Measurements from ENCODE around the gene NMUR2. TPM values are rescaled to one million over a fixed set of nuclear protein-coding genes. Genes with fewer than 3 reads are reported as not detected.

The NMUR2 gene
- total RNA-seq, 1 experiment from 2014 or later: not detected

DNA sequence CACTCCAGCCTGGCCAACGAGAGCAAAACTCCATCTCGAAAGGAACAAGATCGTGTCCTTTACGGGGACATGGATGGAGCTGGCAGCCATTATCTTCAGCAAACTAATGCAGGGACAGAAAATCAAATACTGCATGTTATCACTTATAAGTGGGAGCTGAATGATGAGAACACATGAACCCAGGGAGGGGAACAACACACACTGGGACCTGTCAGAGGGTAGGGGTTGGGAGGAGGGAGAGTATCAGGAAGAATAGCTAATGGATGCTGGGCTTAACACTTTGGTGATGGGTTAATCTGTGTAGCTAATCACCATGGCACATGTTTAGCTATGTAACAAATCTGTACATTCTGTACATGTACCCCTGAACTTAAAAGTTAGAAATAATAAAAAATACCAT, 40.9 kb downstream of the NMUR2 start (continued):
- TF ChIP-seq, protein P1, sequence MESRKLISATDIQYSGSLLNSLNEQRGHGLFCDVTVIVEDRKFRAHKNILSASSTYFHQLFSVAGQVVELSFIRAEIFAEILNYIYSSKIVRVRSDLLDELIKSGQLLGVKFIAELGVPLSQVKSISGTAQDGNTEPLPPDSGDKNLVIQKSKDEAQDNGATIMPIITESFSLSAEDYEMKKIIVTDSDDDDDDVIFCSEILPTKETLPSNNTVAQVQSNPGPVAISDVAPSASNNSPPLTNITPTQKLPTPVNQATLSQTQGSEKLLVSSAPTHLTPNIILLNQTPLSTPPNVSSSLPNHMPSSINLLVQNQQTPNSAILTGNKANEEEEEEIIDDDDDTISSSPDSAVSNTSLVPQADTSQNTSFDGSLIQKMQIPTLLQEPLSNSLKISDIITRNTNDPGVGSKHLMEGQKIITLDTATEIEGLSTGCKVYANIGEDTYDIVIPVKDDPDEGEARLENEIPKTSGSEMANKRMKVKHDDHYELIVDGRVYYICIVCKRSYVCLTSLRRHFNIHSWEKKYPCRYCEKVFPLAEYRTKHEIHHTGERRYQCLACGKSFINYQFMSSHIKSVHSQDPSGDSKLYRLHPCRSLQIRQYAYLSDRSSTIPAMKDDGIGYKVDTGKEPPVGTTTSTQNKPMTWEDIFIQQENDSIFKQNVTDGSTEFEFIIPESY (IDR thresholded peaks at IDR 0.05; ENCODE audit: extremely low read depth, insufficient replicate concordance, low read length): no peak
- TF ChIP-seq POLR2AphosphoS5 (IDR thresholded peaks at IDR 0.05; ENCODE audit: low read depth, low read length) (no peak), SIN3A (IDR thresholded peaks at IDR 0.05; ENCODE audit: low read depth) (no peak), SRF (IDR thresholded peaks at IDR 0.05; ENCODE audit: low read depth) (no peak), TCF7L2 (IDR thresholded peaks at IDR 0.05; ENCODE audit: borderline replicate concordance, extremely low read depth, insufficient read depth, insufficient read length) (no peak), EZH2 (IDR thresholded peaks at IDR 0.05) (no peak), JUND (IDR thresholded peaks at IDR 0.05) (no peak), SP1 (IDR thresholded peaks at IDR 0.05; ENCODE audit: low read depth) (no peak)
- TF ChIP-seq, protein P2, sequence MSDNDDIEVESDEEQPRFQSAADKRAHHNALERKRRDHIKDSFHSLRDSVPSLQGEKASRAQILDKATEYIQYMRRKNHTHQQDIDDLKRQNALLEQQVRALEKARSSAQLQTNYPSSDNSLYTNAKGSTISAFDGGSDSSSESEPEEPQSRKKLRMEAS (IDR thresholded peaks at IDR 0.05): no peak

DNA sequence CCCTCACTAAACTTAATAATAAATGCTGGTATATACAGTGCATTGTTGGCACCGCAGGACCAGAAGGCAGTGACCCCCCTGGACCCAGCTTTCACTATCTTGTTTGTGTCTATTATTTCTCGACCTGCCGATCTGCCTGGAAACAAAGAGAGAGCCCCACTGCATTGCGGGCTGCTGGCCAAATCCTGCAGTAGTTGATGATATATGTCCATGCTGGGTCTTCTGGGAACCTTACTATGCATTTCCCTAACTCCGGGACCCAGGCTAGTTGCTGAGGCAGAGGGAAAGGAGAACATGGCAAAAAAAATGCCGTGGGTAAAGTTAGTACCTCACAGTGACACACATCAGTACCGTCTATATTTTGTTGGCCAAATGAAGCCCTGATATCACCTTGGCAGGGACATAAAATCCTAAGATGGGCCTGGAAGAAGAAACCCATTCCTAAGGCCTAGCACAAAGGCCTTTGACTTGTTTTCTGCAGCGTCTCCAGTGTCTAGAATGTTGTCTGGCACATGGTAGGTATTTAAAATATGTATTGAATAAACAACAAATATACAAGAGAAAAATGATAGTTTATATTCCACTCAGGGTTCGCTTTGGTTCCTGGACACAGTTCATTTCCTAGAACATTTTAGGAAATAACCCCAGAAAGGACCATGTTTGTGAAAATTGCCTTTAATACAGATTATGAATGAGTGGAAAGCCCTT, 46.1 kb downstream of the NMUR2 start:
- BruUV-seq (replicated peaks): no TSS peak

More for the DNA sequence above, 46.1 kb downstream of the NMUR2 start:
- H4K20me1 ChIP-seq (ENCODE audit: insufficient read depth): no peaks in the 10 kb centered on the region
- H3K9ac ChIP-seq (ENCODE audit: low read length): no peak overlapping the region
- no peaks in the 10 kb centered on the region for H3K79me2 ChIP-seq (ENCODE audit: insufficient read depth, low read length)
- H3K4me1 ChIP-seq (ENCODE audit: control insufficient read depth in 1 of 2, insufficient read depth in 2 of 2, low read length in 2 of 2): no peaks in the 10 kb centered on the region
- no peak overlapping the region for H3K27ac ChIP-seq (ENCODE audit: low read depth, low read length)
- H3K36me3 ChIP-seq (ENCODE audit: control insufficient read depth in 1 of 2, insufficient read depth in 2 of 2, low read length in 2 of 2): no peaks in the 10 kb centered on the region
- ChIA-PET POLR2A (no interaction called here), CTCF (no interaction called here), RAD21 (ENCODE audit: low non-redundant PET in 1 of 2, low total read pairs in 2 of 2, uncharacterized antibody in 2 of 2, unreplicated experiment in 2 of 2) (no interaction called here)
- H3K4me2 ChIP-seq (ENCODE audit: low read length): no peak overlapping the region
- H3K9me3 ChIP-seq (ENCODE audit: control insufficient read depth in 1 of 2, insufficient read depth in 1 of 2, low read depth in 1 of 2, low read length in 2 of 2): no peaks in the 10 kb centered on the region
- H3K27me3 ChIP-seq (ENCODE audit: insufficient read depth, low read length): no peaks in the 10 kb centered on the region
- no peaks in the 10 kb centered on the region for H3K9me2 ChIP-seq (ENCODE audit: insufficient read depth)
- intact Hi-C loops (cut with micrococcal nuclease): no loop called here
- H2AFZ ChIP-seq (ENCODE audit: low read depth, low read length, poor library complexity, severe bottlenecking): no peak overlapping the region
- no peak for TF ChIP-seq SRF (IDR thresholded peaks at IDR 0.05; ENCODE audit: low read depth)
- TF ChIP-seq ZNF274 (IDR thresholded peaks at IDR 0.05; ENCODE audit: low read depth, low read length): no peak
- TF ChIP-seq YY1 (IDR thresholded peaks at IDR 0.05; ENCODE audit: extremely low read depth, insufficient replicate concordance, low read depth, low read length): no peak
- no peak for TF ChIP-seq SIN3A (IDR thresholded peaks at IDR 0.05; ENCODE audit: low read depth)
- TF ChIP-seq POLR2AphosphoS5 (IDR thresholded peaks at IDR 0.05; ENCODE audit: low read depth, low read length): no peak
- H3K4me3 ChIP-seq (replicated peaks in 1 of 2; ENCODE audit: low read depth in 1 of 2, low read length in 2 of 2): no peak overlapping the region
- ATAC-seq (no peak), DNase-seq (ENCODE audit: low read depth, low spot score) (no peak)
